ENCODE results near the gene NAA60.

The NAA60 gene

DNA sequence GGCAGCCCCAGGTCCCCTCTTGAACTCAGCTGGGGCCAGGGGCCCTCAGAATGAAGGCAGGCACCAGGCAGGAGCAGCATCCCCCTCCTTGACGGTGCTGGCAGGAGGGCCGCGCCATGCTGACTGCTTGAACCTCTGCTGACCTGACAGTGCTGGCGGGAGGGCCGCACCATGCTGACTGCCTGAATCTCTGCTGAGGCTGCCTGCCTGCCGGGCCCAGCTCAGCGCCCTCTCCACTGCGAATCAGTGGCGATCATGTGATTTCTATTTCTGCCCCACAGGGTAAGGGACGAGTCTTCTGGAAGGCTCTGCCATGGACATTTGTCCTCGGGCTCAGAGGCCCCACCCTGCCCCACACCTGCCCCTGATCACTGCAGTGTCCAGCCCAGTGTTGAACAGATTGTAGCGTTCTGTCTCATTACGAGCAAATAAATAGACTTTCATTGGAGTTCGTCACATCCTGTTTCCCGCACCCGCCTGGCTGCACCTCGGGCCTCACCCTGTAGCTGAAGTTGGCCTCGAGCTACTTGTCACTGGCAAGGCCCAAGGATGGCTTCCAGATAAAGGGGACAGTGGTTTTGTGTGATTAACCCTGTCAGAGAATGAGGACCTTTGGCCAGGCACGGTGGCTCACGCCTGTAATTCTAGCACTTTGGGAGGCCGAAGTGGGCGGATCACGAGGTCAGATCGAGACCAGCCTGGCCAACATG, 43.2 kb downstream of the NAA60 start:
- H3K27ac ChIP-seq = no peak overlapping the region
- TF ChIP-seq, protein P1, sequence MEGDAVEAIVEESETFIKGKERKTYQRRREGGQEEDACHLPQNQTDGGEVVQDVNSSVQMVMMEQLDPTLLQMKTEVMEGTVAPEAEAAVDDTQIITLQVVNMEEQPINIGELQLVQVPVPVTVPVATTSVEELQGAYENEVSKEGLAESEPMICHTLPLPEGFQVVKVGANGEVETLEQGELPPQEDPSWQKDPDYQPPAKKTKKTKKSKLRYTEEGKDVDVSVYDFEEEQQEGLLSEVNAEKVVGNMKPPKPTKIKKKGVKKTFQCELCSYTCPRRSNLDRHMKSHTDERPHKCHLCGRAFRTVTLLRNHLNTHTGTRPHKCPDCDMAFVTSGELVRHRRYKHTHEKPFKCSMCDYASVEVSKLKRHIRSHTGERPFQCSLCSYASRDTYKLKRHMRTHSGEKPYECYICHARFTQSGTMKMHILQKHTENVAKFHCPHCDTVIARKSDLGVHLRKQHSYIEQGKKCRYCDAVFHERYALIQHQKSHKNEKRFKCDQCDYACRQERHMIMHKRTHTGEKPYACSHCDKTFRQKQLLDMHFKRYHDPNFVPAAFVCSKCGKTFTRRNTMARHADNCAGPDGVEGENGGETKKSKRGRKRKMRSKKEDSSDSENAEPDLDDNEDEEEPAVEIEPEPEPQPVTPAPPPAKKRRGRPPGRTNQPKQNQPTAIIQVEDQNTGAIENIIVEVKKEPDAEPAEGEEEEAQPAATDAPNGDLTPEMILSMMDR (conservative IDR thresholded peaks at IDR 0.05) = no peak

GRCh38 chr16:3487521-3488410, 44.3 kb downstream of the NAA60 start:
- TF ChIP-seq, protein P1 (conservative IDR thresholded peaks at IDR 0.05) = no peak

GRCh38 chr16:3488801-3489200, 45.3 kb downstream of the NAA60 start:
- TF ChIP-seq, protein P1 (conservative IDR thresholded peaks at IDR 0.05) = no peak
- no peak overlapping the region for H3K27ac ChIP-seq

More at GRCh38 chr16:3487521-3488410, 44.3 kb downstream of the NAA60 start:
- no peak overlapping the region for H3K27ac ChIP-seq

GRCh38 chr16:3490911-3491629, 47.6 kb downstream of the NAA60 start:
- H3K27ac ChIP-seq = no peak overlapping the region
- TF ChIP-seq, protein P1 (conservative IDR thresholded peaks at IDR 0.05) = no peak

GRCh38 chr16:3492356-3492755, 48.9 kb downstream of the NAA60 start:
- H3K27ac ChIP-seq = no peak overlapping the region
- TF ChIP-seq, protein P1 (conservative IDR thresholded peaks at IDR 0.05) = no peak

DNA sequence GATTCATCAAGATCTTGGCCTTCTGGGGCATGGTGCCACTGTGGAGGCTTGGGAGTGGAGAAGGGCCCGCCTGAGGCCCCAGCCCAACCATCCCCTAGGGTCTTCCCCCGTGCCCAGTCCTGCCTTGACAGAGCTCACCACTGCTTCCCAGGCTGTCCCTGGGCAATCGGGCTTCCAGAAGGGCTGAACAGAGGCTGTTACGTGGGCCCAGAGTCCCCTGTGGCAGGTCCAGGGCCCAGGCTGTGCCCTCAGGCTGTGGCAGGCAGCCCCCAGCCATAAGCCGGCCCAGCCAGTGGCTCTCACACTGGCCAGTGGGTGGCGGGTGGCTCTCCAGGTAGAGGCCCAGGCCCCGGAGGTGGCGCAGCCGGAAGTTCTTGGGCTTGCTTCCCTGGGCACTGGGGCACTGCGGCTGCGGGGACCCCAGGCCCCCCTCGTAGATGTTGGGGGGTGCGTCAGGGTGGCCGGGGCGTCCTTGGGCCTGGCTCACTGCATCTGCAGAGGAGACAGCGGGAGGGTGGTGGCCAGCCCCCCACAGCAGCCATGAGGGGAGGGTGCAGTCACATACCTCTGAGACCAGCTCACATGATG, 51.0 kb downstream of the NAA60 start:
- no peak overlapping the region for H3K27ac ChIP-seq
- TF ChIP-seq, protein P1 (conservative IDR thresholded peaks at IDR 0.05) = no peak
